GM12873 (cell line): ENCODE measurements around the gene ALG14.

Source experiments
- TF ChIP-seq, protein P1 (sequence below): IDR thresholded peaks from 2 replicates; pipeline ENCODE4 v1.5.1; 2012; ENCODE audit warnings: low read depth, mild to moderate bottlenecking, moderate library complexity, low read length, control low read depth; ENCODE audit not compliant: insufficient read depth; ENCODE audit errors: missing control alignments

The ALG14 gene

DNA sequence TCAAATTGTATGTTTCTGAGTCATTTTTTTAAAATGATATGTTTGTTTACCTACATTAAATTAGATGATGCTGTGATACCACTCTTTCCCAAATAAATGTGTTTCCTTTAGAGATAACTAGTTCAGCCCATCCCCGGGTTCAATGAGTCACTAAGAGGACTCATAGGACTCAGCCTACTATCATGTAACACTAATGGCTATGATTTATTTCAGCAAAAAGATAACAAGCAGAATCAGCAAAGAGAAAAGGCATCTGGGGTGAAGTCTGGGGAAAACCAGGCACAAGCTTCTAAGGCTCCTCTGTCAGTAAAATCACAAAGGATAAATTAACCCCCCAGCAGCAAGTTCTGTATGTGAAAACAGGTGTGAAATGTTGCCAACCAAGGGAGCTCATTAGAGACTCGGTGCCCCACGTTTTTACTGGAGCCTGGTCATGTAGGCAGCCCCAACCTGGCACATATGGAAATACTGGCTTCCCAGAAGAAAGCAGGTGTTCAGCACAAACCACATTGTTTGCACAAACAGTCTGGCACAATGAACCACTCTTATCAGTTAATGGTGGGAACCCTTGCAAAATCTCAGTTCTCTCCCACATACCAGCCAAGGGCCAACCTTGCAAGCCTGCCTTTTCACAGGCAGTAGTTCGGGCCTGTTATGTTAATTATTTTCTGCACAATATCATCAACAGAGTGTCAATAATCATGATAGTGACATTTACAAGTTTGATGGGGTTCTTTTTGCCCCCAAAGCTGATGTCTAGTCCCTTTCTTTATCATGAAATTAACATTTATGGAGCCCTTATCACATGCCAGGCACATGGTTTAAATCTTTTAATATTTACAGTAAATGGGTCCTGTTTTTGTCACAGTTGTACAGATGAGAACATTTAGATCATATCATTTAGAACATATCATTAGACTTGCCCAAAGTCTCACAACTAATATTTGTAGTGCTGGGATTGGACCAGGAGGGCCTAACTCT is 122.8 kb downstream of the ALG14 start:
- TF ChIP-seq, protein P1, sequence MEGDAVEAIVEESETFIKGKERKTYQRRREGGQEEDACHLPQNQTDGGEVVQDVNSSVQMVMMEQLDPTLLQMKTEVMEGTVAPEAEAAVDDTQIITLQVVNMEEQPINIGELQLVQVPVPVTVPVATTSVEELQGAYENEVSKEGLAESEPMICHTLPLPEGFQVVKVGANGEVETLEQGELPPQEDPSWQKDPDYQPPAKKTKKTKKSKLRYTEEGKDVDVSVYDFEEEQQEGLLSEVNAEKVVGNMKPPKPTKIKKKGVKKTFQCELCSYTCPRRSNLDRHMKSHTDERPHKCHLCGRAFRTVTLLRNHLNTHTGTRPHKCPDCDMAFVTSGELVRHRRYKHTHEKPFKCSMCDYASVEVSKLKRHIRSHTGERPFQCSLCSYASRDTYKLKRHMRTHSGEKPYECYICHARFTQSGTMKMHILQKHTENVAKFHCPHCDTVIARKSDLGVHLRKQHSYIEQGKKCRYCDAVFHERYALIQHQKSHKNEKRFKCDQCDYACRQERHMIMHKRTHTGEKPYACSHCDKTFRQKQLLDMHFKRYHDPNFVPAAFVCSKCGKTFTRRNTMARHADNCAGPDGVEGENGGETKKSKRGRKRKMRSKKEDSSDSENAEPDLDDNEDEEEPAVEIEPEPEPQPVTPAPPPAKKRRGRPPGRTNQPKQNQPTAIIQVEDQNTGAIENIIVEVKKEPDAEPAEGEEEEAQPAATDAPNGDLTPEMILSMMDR = no peak

GRCh38 chr1:94947437-94947836 is 125.3 kb downstream of the ALG14 start:
- TF ChIP-seq, protein P1 = no peak

DNA sequence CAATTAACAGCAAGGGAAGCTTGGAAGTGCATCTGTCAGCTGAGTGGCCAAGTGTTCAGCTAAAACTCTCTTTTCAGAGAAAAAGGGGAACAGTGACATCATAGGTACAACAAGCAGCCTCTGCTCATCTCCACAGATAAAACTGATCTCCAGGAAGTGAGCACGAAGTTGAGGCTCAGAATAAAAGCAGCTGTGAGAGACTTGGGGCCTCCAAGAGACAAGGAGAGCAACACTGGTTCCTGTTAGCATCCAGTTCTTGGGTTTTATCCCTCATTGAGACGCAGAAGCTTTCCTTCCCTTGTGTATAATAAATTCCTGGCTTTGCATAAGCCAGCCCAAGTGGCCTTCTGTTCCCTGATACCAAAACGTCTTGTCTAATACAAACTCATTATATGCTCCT is 125.9 kb downstream of the ALG14 start:
- TF ChIP-seq, protein P1 = no peak

DNA sequence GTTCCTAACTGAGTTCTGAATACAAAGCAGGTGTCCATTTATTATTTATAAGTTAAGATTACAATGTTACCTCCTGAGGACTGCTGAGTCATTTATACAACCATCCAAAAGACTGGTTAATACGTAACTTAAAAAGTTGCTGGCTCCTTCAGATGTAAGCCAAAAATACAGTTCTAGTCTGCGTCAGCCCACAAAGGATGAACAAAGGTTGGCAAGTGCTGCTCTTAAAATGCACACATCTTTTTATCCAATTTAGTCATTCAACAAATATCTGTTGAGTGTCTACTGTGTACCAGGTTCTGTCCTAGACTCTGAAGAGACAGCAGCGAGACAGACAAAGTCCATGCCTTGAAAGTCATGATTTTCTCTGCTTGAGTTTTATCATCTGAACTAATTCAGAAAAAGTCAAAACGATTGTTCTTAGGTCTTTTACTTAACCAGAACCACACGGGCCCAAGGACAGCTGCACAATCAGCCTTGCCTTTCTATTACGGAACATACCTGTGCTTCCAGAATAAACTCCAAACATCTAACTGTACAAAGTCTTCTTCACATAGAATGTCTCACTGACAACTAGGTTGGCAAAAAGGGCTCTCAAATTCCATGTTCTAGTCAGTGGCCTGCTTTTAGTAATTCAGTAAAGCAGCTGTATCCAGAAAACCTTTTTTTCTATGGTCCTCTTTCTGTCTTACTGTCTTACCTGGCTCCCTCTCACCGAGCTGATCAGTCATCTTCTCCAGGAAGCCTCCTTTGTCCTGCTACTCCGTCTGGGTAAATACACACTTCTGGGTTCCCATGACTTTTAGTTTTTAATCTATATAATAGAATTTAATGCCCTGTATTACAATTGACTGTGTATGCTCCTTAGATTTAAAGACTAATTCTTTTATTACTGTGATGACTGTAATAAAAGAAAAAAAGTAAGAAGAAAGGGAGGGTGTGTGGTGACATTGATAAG is 130.3 kb downstream of the ALG14 start:
- TF ChIP-seq, protein P1 = no peak

GRCh38 chr1:94940738-94941137 is 132.0 kb downstream of the ALG14 start:
- TF ChIP-seq, protein P1 = no peak

GRCh38 chr1:94937820-94938219 is 134.9 kb downstream of the ALG14 start:
- TF ChIP-seq, protein P1 = no peak
